Lung (tissue), 12 donors: ENCODE results near the gene RARA. TPM values are rescaled to one million over a fixed set of nuclear protein-coding genes. Genes with fewer than 3 reads are reported as not detected.
"Not testable (repeated sequence)": the region's sequence is repeated elsewhere in the genome, so short reads cannot be mapped to it uniquely, and the experiment has no call there.

Source experiments
- ATAC-seq: fragments of 200-7000 bp; cut with Tn5 transposase; one replicate; pipeline ENCODE4 v1.9.1; 2020; ENCODE audit warnings: moderate number of reproducible peaks; ENCODE audit not compliant: insufficient read depth, low FRiP score
- DNase-seq, 3 donors: peaks; one replicate each; pipeline ENCODE4 v3.0.0-alpha.2; 2013 to 2017
- H3K27ac ChIP-seq, 2 donors: one replicate each; pipeline ENCODE4 v1.5.1; 2013; ENCODE audit warnings: mild to moderate bottlenecking in 2 of 2, moderate library complexity in 2 of 2, control low read depth in 1 of 2, inconsistent platforms in 1 of 2, low read depth in 1 of 2, low read length in 1 of 2
- H3K27me3 ChIP-seq, 3 donors: one replicate each; pipeline ENCODE4 v1.5.1; 2013; ENCODE audit warnings: low read length in 2 of 3; ENCODE audit not compliant: control insufficient read depth in 3 of 3, insufficient read depth in 3 of 3
- H3K36me3 ChIP-seq, 4 donors: one replicate each; pipeline ENCODE4 v1.5.1; 2013; ENCODE audit warnings: low read length in 4 of 4, mild to moderate bottlenecking in 1 of 4, moderate library complexity in 1 of 4; ENCODE audit not compliant: control insufficient read depth in 4 of 4, insufficient read depth in 4 of 4
- H3K4me1 ChIP-seq, 5 donors: one replicate each; pipeline ENCODE4 v1.5.1; 2013; ENCODE audit warnings: low read length in 5 of 5, mild to moderate bottlenecking in 2 of 5, moderate library complexity in 1 of 5; ENCODE audit not compliant: control insufficient read depth in 5 of 5, insufficient read depth in 5 of 5
- H3K4me3 ChIP-seq: one replicate; pipeline ENCODE4 v1.5.1; 2013; ENCODE audit warnings: mild to moderate bottlenecking, control low read depth, moderate library complexity
- H3K9ac ChIP-seq, 2 donors: one replicate each; pipeline ENCODE4 v1.5.1; 2013; ENCODE audit warnings: low read length in 2 of 2, control low read depth in 1 of 2; ENCODE audit not compliant: insufficient read depth in 1 of 2
- H3K9me3 ChIP-seq, 4 donors: one replicate each; pipeline ENCODE4 v1.5.1; 2013; ENCODE audit warnings: low read length in 3 of 4, mild to moderate bottlenecking in 1 of 4, moderate library complexity in 1 of 4; ENCODE audit not compliant: control insufficient read depth in 4 of 4, insufficient read depth in 3 of 4
- WGBS, 2 donors: extraction: QIAGEN DNeasy Blood & Tissue Kit; methylation state at CpG; one replicate each; pipeline ENCODE4 v1.1.7; 2013; 5-methylcytosine and 5-hydroxymethylcytosine counted together
- polyA plus RNA-seq, 2 donors: library from polyadenylated mRNA; stranded (reverse); fragments of 200-250 nt; gene quantifications; one replicate each; pipeline ENCODE4 v1.2.1, GENCODE V29; 2013
- total RNA-seq, 2 donors: library from RNA; depleted of rRNA in 1 of 2; stranded (reverse); fragments of >200 nt in 1 of 2; gene quantifications; one replicate each; pipeline ENCODE4 v1.2.1, GENCODE V29; 2014 to 2021
- TF ChIP-seq, protein P1 (sequence below): IDR thresholded peaks from 2 replicates; pipeline ENCODE4 v1.5.1; 2012; ENCODE audit warnings: mild to moderate bottlenecking; ENCODE audit errors: control extremely low read depth, extremely low read depth
- donor health status: control.
- donor health status: control.
- donor health status: Bipolar disorder and iron deficiency.
- donor health status: healthy.
- donor health status: DM: yes; HTN: yes; CAD: no.

Gene RARA
- total and polyA plus RNA-seq, 4 donors, result 36.4 to 75.3 (median 50.8) TPM

DNA sequence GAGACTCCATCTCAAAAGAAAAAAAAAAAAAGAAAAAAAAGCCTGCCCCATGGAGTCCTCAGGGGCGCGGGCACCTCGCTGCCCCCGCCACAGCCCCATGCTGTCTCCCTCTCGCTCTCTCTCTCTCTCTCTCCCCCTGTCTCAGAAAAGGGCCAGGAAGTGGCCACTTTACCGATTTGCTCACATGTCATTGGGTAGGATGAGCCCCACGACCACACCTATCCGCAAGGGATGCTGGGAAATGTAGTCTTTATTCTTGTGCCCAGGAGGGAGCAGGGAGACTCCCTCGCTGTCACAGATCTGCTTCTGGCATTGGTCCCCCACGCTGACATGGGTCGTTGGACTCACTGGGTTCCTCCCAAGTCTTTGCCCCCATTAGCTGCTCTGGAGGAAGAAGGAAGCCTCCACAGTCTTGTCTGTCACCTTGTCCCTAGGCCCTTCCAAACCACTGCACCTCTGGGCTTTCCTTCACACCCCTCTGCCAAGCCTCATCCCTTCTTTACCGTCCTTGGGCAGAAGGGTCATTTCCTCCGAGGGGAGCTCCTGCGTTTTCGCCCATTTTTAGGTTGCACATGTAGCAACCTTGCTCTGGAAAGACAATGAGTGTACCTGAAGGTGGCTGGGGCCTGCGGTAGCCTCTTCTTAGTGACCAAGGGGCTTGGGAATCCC, 62.4 kb downstream of the RARA start:
- 82 to 89% methylated on average over 13 to 16 of the region's 16 CpGs for WGBS, 2 donors
- Histone ChIP-seq H3K4me3 (no peak overlapping the region), H3K9me3 (peaks cover 0 to 1% (median 0%) of the 10 kb centered on the region in 4 donors), H3K4me1 (no peaks in the 10 kb centered on the region), H3K36me3 (no peaks in the 10 kb centered on the region), H3K27me3 (no peaks in the 10 kb centered on the region), H3K9ac (no peak overlapping the region), H3K27ac (no peak overlapping the region)
- DNase-seq (no peak), ATAC-seq (no peak)
- TF ChIP-seq, protein P1, sequence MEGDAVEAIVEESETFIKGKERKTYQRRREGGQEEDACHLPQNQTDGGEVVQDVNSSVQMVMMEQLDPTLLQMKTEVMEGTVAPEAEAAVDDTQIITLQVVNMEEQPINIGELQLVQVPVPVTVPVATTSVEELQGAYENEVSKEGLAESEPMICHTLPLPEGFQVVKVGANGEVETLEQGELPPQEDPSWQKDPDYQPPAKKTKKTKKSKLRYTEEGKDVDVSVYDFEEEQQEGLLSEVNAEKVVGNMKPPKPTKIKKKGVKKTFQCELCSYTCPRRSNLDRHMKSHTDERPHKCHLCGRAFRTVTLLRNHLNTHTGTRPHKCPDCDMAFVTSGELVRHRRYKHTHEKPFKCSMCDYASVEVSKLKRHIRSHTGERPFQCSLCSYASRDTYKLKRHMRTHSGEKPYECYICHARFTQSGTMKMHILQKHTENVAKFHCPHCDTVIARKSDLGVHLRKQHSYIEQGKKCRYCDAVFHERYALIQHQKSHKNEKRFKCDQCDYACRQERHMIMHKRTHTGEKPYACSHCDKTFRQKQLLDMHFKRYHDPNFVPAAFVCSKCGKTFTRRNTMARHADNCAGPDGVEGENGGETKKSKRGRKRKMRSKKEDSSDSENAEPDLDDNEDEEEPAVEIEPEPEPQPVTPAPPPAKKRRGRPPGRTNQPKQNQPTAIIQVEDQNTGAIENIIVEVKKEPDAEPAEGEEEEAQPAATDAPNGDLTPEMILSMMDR, result no peak

DNA sequence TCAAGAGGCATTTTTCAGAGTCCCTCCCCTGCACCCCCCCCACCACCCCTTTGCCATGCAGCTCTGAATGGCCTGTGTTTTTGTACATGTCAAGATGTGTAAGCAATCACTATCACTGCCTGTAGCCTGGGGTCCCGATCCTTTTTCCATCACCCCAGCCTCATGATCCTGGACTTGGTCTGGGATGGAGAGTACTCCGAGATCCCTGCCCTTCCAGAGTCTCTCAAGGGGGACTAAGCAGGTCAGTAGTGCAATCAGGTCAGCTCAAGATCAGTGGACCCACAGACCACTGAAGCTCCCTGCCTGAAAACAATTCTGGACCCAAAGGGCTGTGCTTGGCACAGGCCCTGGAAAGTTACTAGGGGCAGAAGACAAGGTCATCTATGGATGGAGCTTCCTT, 63.1 kb downstream of the RARA start:
- TF ChIP-seq, protein P1, result no peak
- WGBS, 2 donors, result 97% methylated on average over 2 of the region's 2 CpGs
- H3K9ac ChIP-seq, result no peak overlapping the region
- no peaks in the 10 kb centered on the region for H3K4me1 ChIP-seq
- no peaks in the 10 kb centered on the region for H3K36me3 ChIP-seq
- H3K27ac ChIP-seq, result no peak overlapping the region
- no peak for DNase-seq
- H3K9me3 ChIP-seq, result no peaks in the 10 kb centered on the region
- no peak overlapping the region for H3K4me3 ChIP-seq
- no peak for ATAC-seq
- H3K27me3 ChIP-seq, result no peaks in the 10 kb centered on the region

DNA sequence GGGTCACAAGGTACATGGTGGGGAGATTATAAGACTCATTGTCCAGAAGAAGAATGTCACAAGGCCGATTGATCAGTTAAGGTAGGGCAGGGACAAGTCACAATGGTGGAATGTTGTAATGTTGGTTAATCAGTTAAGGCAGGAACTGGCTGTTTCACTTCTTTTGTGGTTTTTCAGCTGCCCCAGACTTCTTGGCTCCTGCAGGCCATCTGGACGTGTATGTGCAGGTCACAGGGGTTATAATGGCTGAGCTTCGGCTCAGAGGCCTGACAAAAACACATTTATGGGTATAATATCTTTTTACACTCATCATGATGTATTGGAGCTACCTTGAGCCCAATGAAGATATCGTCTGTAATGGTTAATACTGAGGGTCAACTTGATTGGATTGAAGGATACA, 63.7 kb downstream of the RARA start:
- ATAC-seq, H3K9ac ChIP-seq, DNase-seq, H3K36me3 ChIP-seq, H3K4me3 ChIP-seq, H3K27me3 ChIP-seq, H3K4me1 ChIP-seq, H3K9me3 ChIP-seq, H3K27ac ChIP-seq: not testable (repeated sequence)
- WGBS, 2 donors, result 49 to 53% methylated on average over 4 of the region's 4 CpGs

DNA sequence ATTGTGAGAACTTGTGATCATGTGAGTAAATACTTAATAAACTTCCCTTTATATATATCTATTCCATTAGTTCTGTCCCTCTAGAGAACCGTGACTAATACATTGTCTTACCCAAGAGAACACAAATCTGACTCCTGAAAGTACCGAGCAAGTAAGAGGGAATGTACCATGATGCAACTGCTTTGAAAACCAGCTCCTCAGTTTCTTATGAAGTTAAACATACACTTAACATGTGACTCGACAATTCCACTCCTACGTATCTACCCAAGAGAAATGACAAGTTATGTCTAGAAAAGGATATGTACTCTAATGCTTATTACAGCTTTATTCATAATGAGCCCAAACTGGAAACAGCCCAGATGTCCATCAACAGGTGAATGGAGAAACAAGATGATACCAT, 64.3 kb downstream of the RARA start:
- Histone ChIP-seq H3K9ac (no peak overlapping the region), H3K9me3 (no peaks in the 10 kb centered on the region), H3K27me3 (no peaks in the 10 kb centered on the region), H3K4me1 (no peaks in the 10 kb centered on the region), H3K27ac (no peak overlapping the region), H3K36me3 (no peaks in the 10 kb centered on the region), H3K4me3 (no peak overlapping the region)
- TF ChIP-seq, protein P1, result no peak
- no peak for DNase-seq
- WGBS, 2 donors, result 70 to 76% methylated on average over 4 of the region's 4 CpGs
- no peak for ATAC-seq
